DMS114 treated with DMSO at 0.1 percent for 48 hours (cell line): ENCODE data around the gene NPSR1.
A peak's percentile ranks its signal among the peaks of the same experiment; 100 is the strongest.
"Not testable (repeated sequence)": the region's sequence is repeated elsewhere in the genome, so short reads cannot be mapped to it uniquely, and the experiment has no call there.

ENCODE experiments used
- DNase-seq: peaks from one replicate; lab custom pipeline; 2025; ENCODE audit not compliant: unreplicated experiment; lab: John Stamatoyannopoulos, UW

Gene NPSR1

DNA sequence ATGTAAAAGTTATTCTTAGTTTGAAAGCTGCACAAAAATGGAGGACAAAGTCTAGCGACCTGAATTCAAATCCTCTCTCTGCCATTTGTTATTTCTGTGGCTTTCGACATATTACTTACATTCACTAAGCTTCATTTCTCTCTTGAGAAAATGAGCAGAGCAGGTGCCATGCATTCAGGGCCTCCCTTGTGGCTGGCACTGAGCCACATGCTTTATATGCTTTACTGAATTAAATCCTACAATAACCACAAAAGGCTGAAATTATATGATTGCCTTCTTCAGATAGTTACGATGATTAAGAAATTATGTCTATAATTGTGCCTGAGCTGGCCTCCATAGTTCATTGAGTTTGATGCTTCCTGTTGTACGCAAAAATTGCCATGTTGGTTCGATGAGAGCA is 98.7 kb downstream of the NPSR1 start:
- DNase-seq: no peak

DNA sequence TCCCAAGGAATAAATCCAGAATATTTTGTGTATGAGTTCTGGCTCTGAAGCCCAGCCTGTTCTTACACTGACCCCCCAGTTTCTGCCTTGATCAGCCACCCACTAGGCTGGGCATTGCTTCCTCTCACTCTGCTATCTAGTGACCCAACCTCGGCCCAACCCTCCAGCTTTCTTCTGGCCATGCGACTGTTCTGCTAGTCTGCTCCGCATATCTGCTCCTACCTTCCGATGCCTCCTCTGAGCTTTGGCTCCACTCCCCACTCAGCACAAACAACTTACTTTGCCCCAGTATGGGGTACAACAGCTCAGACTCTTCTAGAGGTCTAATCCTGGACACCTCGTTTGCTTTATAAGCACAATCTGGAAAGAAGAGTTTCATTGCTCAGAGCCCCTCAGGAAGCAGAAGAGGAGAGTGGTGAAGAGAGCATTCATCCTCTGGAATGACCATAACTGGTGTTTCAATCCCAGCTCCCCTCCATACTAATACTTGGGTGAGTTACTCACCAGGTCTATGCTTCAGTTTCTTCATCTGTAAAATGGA is 99.6 kb downstream of the NPSR1 start:
- no peak for DNase-seq

DNA sequence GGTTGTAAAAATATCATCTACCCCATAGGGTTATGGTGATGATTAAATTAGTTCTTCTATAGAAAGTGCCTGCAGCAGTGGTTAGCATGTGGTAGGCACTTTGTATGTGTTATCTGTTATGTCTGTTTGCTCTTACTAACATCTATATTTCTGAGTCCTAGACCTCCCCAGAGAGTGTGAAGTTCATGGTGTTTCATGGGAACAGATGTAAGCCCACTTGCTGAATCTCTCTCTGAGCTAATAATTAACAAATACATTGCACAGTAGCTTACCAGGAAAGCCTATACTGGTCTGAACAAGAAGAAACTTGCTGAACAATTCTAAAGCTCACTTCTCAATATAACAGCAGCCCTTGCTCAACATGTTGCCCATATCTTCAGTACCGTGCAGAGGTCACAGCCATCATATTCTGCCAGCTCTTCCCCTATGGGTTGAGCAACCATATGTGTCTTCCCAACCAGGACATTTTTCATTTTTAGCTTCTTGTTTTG is 100.1 kb downstream of the NPSR1 start:
- no peak for DNase-seq

DNA sequence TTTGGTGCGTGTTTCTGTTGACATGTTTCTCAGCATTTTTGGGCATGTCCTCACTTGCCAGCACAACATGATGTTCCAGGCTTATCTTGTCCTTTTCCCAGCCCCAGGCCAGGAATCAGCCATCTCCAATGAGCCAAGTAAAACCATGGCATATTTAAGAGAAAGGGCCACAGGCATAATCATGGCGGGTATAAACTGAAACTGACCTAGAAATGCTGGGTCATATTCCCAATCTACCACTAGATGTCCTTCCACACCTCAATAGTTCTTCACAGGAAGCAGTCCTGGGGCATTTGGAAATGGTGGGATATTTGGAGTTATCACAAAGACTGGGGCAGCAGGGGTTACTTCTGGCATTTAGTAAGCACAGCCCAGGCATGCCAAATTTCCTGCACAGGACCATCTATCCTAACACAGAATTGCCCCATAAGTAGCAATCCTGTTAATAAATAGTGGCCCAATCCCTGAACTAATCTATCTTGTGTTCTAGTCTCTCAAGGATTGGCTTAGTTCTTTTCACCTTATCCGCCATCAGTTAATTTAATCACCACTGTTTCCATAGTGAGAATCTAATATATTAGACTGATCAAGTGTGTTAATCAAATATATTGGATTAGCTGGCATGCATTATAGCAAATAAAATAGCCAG is 101.6 kb downstream of the NPSR1 start:
- peak; percentile 12 for DNase-seq

- DNase-seq: no peak
Measured at GRCh38 chr7:34760271-34760670, 102.3 kb downstream of the NPSR1 start.

DNA sequence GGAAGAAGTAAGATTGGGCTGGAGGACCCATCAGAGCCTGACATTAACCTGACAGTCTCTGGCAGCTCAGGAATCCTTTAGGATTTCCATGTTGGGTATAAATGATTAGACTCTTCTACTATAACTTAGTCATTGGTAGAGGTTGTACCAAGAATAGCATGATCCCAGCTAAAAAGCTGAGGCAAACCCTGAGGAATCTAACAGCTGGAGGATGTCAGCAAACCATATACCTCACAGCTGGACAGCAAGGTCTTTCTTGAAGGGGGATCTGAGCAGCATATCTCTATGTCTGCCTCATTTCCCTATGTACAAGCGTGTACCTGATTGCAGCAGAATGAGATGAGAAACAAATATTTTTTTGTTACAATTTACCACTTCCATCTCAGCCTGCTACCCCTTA is 103.2 kb downstream of the NPSR1 start:
- DNase-seq: no peak

GRCh38 chr7:34761627-34762026 is 103.6 kb downstream of the NPSR1 start:
- DNase-seq: no peak

DNA sequence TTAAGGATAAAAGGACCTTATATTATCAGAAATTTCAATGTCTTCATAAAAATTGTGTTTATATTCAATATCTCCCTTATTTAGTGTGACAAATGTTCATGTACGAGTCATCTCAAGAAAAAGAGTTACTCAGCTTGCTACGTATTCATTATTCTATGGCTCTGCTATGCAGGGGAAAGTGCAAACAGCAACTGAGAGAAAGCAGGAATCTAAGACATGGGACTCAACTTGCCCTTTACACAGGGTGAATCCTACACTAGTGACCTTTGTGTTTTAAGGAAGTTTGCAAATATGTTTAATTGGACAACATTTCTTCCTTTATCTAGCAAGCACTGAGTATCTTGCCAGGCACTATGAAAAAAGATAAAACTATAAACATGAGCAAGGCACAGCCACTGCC is 104.7 kb downstream of the NPSR1 start:
- DNase-seq: no peak

- no peak for DNase-seq
Measured at GRCh38 chr7:34772296-34772938, 114.4 kb downstream of the NPSR1 start.

DNA sequence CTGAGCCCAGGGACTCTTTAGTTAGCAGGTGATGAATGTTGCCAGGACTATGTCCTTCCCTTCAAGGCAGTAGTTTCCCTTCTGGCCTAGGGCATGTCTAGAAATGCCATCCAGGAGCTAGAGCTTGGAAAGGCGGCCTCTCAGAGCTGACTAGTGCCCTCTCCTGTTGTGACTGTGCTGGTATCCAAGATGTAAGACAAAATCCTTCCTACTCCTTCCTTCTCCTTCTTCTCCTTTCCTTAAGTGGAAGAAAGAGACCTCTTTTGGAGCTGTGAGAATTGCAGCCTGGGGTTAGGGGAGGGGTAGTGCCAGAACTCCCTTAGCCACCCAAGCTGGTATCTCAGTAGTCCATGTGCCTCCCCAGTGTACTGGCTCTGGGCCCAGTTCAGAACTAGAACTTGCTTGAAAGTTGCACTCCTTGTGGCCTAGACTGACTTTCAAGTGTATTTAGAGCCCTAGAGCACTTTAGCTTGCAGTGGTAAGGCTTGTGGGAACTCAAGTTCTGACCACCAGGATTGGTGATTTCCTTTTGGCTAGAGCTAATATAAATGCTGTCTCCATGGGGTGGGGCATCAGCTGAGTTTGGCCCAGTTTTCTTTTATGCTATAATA is 118.8 kb downstream of the NPSR1 start:
- no peak for DNase-seq

DNA sequence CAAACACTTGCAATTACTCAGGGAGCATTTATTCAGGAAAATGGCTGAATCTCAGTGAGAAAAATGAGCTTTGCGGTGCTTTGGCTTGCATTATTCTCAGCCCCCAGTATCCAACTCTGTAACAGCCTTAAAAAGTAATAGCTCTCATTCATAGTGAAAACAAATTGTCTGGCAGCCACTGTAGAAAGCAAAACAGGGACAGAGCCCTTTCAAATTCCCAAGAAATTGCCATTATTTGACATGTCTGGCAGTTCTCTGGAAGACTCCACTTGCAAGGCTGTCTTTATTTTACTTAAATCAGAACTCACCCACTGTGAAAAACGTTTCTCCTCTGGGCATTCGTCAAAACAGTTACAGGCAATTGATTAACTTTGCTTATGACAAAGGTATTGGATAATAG is 122.5 kb downstream of the NPSR1 start:
- no peak for DNase-seq

GRCh38 chr7:34787586-34787985 is 129.6 kb downstream of the NPSR1 start:
- DNase-seq: no peak

- DNase-seq: no peak
Measured at GRCh38 chr7:34806831-34807230, 148.8 kb downstream of the NPSR1 start.

- DNase-seq: no peak
Measured at GRCh38 chr7:34807548-34808340, 149.7 kb downstream of the NPSR1 start.

DNA sequence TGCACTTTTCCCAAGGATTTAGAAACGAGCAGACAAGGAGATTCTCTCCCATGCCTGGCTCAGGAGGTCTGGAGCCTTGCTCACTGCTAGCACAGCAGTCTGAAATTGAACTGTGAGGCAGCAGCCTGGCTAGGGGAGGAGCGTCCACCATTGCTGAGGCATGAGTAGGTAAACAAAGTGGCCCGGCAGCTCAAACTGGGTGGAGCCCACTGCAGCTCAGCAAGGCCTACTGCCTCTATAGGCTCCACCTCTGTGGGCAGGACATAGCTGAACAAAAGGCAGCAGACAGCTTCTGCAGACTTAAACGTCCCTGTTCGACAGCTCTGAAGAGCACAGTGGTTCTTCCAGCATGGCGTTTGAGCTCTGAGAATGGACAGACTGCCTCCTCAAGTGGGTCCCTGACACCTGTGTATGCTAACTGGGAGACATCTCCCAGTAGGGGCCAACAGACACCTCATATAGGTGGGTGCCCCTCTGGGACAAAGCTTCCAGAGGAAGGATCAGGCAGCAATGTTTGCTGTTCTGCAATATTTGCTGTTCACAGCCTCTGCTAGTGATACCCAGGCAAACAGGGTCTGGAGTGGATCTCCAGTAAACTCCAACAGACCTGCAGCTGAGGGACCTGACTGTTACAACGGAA is 156.3 kb downstream of the NPSR1 start:
- not testable (repeated sequence) for DNase-seq

- no peak for DNase-seq
Measured at GRCh38 chr7:34821932-34822558, 164.0 kb downstream of the NPSR1 start.

GRCh38 chr7:34823650-34824258 is 165.7 kb downstream of the NPSR1 start:
- DNase-seq: peak; percentile 32

GRCh38 chr7:34825221-34825620 is 167.2 kb downstream of the NPSR1 start:
- DNase-seq: no peak

GRCh38 chr7:34830390-34830789 is 172.4 kb downstream of the NPSR1 start:
- DNase-seq: no peak

DNA sequence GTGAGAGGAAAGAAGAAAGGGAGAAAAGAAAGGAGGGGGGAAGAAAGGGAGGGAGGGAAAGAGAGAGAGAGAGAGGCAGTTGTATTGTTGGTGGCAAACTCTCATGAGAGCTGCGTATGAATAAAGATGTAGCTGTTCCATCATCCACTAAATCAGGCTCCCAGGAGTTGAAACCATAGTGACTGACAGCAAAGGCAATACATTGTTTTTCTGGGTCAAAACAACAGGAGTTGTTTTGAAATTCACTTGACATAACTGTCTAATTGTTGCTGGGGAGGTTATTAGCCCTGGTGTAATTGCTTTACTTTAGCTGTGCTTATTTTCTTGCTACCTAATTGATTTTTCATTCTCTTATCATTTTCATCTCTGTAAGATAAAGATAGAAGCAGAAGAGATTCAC is 173.4 kb downstream of the NPSR1 start:
- DNase-seq: no peak
